GM12864 (cell line): ENCODE data around the gene RIPK1.

ENCODE experiments used
- DNase-seq: peaks from one replicate; pipeline ENCODE4 v3.0.0-alpha.2; 2011; ENCODE audit warnings: low read depth
- H3K4me3 ChIP-seq: 2 replicates; pipeline ENCODE4 v1.5.1; 2011; ENCODE audit warnings: mild to moderate bottlenecking, low read depth, low read length, control low read depth
- TF ChIP-seq, protein P1 (sequence below): IDR thresholded peaks from 2 replicates; pipeline ENCODE4 v1.5.1; 2011; ENCODE audit warnings: low read depth, mild to moderate bottlenecking, moderate library complexity, low read length, control low read depth, inconsistent platforms; ENCODE audit errors: missing control alignments

The RIPK1 gene

GRCh38 chr6:3162565-3163247 lies 94.4 kb downstream of the RIPK1 start:
- TF ChIP-seq, protein P1, sequence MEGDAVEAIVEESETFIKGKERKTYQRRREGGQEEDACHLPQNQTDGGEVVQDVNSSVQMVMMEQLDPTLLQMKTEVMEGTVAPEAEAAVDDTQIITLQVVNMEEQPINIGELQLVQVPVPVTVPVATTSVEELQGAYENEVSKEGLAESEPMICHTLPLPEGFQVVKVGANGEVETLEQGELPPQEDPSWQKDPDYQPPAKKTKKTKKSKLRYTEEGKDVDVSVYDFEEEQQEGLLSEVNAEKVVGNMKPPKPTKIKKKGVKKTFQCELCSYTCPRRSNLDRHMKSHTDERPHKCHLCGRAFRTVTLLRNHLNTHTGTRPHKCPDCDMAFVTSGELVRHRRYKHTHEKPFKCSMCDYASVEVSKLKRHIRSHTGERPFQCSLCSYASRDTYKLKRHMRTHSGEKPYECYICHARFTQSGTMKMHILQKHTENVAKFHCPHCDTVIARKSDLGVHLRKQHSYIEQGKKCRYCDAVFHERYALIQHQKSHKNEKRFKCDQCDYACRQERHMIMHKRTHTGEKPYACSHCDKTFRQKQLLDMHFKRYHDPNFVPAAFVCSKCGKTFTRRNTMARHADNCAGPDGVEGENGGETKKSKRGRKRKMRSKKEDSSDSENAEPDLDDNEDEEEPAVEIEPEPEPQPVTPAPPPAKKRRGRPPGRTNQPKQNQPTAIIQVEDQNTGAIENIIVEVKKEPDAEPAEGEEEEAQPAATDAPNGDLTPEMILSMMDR: no peak
- no peak for DNase-seq
- peak overlapping the region; percentile 57 for H3K4me3 ChIP-seq

DNA sequence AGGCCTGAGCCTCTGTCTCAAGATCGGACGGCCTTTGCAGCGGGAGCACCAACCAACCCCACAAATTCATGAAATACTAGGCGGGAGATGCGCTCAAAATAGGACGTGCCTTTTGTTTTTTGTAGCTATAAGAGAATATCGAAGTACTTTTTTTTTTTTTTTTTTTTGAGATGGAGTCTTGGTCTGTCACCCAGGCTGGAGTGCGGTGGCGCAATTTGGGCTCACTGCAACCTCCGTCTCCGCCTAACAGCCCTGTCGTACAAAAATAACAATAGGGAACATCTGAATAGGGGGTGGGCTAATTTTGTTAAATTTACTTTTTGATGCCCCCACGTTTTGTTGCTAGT lies 94.9 kb downstream of the RIPK1 start:
- TF ChIP-seq, protein P1: peak; percentile 20
- DNase-seq: no peak
- peak overlapping the region; percentile 57 for H3K4me3 ChIP-seq

- no peak overlapping the region for H3K4me3 ChIP-seq
- DNase-seq: no peak
- TF ChIP-seq, protein P1: no peak
Observed at GRCh38 chr6:3164388-3164787, 96.1 kb downstream of the RIPK1 start.
